Upper lobe of left lung (tissue), 4 donors: ENCODE measurements around the gene SERPINI2.

Experiments
- POLR2AphosphoS5 ChIP-seq, 2 donors: sonication (generic); formaldehyde crosslinking; IDR thresholded peaks; one replicate each; pipeline ENCODE4 v1.5.1; 2017; ENCODE audit warnings: antibody characterized with exemption in 2 of 2
- TF ChIP-seq, protein P1 (sequence below), 6 experiments: fragments of 450-650 bp in 4 of 6; fragments of 200-600 bp in 2 of 6; sonication (generic) in 2 of 6; IDR thresholded peaks; one replicate each; pipeline ENCODE4 v1.5.1; 2016 to 2019; ENCODE audit warnings: antibody characterized with exemption in 6 of 6

DNA sequence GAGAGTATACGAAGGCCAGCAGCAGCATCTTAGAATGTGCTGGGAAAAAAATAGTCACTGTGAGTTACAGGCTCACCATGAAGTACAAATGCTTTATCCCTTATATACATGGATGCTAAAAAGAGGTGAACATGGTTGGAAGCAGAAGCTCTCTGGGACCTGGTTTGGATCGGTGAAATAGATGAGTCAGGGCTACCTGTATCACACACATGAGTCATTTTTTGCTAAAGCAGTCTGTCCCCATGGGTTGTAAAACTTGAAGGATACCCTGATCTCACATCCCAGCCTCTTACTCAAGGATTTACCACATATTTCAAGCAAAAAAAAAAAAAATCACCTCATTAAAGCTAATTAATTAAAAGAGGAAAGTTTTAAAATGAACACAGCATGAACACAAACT lies 6.9 kb upstream of the SERPINI2 start:
- TF ChIP-seq, protein P1, sequence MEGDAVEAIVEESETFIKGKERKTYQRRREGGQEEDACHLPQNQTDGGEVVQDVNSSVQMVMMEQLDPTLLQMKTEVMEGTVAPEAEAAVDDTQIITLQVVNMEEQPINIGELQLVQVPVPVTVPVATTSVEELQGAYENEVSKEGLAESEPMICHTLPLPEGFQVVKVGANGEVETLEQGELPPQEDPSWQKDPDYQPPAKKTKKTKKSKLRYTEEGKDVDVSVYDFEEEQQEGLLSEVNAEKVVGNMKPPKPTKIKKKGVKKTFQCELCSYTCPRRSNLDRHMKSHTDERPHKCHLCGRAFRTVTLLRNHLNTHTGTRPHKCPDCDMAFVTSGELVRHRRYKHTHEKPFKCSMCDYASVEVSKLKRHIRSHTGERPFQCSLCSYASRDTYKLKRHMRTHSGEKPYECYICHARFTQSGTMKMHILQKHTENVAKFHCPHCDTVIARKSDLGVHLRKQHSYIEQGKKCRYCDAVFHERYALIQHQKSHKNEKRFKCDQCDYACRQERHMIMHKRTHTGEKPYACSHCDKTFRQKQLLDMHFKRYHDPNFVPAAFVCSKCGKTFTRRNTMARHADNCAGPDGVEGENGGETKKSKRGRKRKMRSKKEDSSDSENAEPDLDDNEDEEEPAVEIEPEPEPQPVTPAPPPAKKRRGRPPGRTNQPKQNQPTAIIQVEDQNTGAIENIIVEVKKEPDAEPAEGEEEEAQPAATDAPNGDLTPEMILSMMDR (IDR thresholded peaks at IDR 0.05), result no peak
- no peak for TF ChIP-seq POLR2AphosphoS5 (IDR thresholded peaks at IDR 0.05)
